Effector CD8-positive, alpha-beta T cell (primary cell): ENCODE measurements around the gene TIMM23.
"Not testable (repeated sequence)": the region's sequence is repeated elsewhere in the genome, so short reads cannot be mapped to it uniquely, and the experiment has no call there.

Experiments used
- DNase-seq: peaks from one replicate; lab custom pipeline; 2025; lab: John Stamatoyannopoulos, UW

The TIMM23 gene

DNA sequence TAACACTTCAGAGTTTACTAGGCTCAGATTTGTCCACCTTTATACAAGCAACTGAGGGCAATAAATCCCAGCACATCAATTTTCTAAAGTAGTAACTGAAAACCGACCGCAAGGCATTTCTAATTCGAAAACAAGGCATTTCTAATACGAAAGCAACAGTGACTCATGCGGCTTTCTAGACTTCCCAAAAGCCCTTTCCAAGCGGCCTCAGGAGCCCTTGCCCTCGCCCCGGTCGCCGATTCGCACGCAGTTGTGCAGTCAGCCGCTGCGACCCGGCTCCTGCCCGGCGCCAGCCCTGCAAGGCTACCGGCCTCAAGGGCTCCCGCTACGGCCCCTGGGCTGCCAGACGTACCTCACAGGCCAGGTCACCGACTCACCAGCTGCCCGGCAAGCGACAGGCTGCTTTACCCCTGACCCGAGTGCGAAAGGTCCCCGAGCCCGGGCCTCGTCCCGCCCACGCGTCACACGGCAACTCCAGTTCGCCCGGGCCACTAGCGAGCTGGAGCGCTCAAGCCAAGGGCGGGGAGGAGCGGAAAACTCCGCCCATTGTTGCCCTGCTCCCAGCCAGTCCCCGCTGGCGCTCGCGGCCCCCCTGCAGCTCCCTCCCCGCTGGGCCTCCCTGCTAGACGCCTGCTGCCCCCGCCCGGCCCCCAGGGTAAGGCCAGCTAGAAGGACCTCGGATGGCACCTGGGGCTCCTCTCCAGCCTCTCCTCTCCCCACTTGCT is 50.9 kb downstream of the TIMM23 start:
- peak; percentile 71 for DNase-seq

DNA sequence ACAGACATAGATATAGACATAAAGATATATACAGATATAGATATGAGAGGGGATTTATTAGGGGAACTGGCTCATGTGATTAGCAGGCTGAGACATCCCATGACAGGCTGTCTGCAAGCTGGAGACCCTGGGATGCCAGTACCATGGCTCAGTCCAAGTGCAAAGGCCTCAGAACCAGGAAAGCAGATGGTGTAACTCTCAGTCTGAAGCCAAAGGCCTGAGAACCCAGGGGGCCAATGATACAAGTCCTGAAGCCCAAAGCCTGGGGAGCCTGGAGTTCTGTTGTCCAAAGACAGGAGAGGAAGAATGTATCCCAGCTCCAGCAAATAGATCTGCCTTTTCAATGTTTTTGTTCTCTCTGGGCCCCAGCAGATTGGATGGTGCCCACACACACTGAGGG is 52.7 kb downstream of the TIMM23 start:
- no peak for DNase-seq

DNA sequence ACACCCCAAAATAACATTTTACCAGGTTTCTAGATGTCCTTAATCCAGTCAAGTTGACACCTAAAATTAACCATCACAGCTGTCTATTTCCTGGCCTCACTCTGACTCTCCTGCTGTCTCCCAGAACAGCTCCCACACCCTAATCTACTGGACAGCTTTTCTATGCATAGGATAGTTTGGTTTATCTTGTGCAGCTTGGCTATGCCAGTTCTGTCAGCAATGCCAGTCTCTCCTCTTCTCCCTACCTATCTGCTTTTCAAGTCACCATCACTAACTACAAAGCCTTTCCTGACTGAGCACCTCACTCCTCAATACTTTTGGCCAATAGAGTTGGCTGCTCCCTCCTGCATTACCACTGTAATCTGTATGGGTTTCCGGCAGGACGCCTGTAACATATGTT is 53.1 kb downstream of the TIMM23 start:
- DNase-seq: no peak

DNA sequence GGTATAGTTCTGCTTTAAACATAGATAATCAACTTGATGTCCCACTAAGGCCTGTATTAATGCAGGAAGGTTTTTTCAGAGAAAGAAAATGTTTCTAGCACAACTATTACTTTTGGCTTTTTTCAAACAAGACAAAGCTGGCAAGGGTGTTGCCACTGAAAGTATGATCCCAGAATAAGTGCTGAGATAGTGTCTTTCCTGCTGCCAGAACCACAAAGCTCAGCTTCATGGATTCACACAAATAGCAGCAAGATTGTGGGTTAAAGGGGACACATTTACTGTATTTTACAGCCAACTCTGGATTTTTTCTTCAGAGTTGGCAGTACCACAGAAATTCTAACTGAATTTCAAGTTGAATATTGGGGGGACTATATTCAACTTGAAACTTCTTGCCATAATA is 53.8 kb downstream of the TIMM23 start:
- no peak for DNase-seq

DNA sequence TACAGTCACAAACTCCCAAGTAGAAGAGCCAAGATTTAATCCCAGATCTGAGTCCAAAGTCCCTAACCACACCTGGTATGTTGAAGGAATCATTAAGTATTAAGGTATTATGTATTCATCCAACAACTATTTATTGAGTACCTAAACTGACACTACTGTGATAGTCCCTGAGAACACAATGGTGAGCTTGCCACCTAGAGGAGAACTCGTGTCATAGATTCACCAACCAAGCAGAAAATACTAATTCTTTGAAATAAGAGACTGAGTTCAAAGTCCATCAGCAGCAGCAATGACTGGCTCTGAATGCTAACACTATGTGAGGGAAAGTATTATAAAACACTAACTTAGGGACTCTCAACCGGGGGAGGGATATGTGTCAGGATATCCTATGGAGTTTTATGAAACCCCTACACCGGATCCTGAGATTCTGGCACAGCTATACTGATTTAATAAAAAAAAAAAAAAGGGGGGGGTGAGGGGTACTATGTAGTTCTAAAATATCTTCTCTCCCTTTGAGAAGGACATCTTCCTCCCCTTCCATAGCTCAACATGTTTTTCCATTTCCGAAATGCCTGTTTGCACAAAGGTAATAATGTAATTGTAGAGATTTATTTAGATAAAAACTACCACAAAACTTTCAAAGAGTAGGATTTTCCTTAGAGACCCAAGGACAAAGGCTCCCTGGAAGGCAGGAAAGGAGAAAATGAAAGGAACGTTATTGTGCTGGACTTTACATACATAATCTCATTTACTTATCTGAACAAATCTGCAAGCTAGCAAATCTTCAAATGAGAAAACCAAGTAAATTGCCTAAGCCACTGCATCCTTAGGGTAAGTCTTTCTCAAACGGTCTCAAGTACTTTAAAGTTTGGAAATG is 56.5 kb downstream of the TIMM23 start:
- DNase-seq: no peak

DNA sequence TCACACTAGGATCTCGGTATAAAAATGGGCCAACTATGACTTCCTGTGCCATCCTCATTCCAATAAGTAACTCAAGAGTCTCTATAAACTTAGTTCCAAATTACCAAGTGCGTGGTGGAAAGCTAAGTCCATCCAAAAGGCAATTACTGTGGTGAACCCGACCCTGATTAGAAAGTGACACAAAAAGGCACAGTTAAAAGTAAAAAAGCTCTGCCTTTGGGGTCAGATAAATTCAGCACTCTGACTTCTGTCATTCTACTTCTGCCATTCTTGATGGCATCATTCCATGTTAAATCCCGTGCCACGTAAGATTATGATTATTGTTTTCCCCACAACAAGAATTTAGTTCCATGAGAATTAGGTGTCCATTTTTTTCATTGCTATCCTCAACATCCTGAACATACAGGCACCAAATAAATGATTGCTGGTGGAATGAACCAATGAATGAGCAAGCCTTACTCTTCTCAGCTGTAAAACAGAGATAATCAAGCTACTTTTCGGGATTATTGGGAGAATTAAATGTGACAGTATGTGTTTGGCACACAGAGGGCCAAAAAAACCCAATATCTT is 57.3 kb downstream of the TIMM23 start:
- no peak for DNase-seq

DNA sequence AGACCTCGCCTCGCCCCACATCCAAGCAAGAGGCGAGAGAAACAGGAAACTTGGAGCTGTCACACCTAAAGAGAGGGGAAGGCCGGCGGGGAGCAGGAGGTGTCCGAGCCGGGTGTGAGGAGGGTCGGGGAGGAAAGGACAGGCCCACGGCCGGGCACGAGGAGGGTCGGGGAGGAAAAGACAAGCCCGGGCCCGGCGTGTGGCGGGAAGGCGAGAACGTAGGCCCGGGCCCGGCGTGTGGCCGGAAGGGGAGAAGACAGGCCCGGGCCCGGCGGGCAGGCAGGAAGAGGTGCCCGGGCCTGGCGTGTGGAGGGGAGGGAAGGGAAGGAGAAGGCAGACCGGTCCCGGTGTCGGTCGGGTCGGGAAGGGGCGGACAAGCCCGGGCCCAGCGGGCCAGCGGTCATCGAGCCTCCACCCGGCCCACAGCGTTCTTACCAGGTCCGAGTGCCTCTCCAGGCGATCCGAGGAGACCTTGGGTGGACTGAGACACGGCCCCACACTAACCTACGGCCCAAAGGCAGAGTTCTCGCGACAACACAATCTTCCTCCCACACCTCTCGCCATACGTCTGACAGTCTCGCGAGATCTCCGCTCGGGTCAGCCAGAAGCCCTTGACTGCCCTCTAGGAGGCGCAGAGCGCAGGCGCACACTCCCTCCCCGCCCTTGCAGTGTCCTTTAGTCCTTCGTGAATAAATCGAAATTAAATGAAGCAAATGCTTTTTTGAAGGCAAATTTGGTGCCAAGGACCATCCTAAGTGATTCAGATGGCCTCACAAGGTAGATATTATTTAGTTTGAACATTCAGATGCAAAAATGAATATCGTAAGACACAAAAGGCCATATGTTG is 58.0 kb downstream of the TIMM23 start, which contains the start of gene NCOA4:
NCOA4 (minus strand) TSS at position 533 of the 847 bp plus-strand sequence. CDS start 13,943 bp downstream, outside the sequence.
- DNase-seq: peak; percentile 94

DNA sequence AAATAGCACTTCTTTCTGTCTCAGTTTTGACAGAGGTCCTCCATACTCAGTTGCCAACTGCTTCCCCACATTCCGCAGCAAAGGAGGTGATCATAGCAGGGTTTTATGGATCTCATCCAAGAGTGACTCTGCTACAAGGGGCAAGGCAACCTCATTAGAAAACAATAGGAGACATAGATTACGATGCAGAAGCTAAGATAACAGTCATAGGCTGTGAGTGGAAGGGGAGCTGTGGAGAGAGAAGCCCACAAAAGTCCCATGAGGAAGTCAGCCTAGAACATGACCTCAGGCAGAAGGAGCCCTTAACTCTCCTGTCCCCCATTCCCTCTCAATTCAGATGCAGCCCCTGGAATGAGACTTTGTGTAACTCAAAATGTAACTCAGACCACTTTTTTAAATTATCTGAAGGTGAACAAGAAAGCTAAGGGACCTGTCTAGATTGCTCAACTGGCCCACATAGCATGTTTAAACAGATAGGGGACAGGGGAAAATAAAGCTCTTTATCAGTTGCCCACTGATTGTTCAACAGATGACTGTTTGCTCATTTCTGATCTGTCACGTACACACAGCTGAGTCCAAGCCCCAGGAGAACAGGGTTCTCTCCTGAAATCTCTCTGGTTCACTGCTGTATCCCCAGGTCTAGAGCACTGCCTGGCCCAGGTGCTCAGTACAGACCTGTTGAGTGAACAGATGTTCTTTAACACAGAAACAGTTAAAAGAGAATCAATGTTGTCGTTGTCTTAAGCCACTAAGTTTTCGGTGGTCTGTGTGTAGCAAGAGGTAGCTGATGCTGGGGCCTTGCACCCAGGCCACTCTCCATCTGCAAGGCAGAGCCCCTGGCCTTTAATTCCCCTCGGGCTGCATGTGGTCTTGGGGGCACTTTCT is 59.6 kb downstream of the TIMM23 start:
- no peak for DNase-seq

DNA sequence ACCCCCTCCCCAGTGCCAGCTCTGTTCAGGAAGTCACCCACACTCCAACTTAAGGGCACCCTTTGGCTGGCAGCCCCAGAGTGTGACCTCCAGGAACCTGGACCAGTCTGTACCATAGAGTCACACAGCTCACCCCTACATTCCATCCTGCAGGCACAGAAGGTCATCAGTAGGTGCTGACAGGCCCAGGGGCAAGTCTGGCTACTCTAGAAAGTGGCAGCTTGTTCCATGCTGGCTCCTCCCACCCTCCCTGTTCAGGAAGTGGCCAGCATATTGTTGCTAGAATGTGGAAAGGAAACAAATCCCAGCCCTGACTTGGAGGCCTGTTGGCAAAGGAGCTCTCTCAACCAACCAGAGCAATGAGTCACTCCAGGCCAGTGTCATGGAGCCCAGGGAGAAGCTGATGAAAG is 61.3 kb downstream of the TIMM23 start:
- no peak for DNase-seq

DNA sequence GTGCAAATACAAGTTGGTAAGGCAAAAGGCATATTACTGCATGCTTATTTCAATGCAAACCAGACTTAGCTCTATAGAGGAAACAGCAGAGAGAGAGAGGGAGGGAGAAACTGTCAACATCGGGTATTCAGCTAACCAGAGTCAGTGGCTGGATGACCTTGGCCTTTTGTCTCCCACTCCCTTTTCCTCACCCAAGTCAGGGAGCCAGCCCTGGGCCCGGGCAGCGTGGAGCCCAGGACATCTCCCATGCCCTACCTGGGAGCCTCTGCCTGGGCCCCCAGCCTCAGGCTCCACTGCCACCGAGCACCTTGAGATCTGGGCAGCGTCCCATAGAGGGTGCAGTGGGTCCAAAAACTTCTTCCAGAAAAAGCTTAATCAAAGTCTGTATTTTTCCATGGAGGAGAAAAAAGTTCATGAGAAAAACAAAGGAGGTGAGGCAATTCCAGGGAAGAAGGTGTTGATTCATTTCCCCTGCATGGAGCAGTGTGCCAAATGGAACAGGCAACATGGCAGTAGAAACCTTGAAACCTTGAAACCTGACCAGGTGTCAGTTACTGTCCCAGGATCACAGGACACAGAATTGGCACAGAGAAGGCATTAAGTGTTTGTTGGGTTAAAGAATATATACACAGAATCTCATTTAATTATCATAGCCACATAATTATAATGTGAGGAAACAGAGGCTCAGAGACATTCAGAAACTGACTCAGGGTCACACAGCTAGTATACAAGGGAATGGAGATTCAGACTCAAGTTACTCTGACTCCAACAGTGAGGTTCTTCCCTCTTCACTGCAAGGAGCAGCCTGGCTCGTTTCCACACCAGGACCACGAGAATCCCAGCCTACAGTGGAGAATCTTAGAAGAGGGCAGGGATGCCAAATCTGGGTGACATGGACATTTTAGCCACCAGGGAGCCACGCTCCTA is 63.9 kb downstream of the TIMM23 start:
- DNase-seq: no peak

DNA sequence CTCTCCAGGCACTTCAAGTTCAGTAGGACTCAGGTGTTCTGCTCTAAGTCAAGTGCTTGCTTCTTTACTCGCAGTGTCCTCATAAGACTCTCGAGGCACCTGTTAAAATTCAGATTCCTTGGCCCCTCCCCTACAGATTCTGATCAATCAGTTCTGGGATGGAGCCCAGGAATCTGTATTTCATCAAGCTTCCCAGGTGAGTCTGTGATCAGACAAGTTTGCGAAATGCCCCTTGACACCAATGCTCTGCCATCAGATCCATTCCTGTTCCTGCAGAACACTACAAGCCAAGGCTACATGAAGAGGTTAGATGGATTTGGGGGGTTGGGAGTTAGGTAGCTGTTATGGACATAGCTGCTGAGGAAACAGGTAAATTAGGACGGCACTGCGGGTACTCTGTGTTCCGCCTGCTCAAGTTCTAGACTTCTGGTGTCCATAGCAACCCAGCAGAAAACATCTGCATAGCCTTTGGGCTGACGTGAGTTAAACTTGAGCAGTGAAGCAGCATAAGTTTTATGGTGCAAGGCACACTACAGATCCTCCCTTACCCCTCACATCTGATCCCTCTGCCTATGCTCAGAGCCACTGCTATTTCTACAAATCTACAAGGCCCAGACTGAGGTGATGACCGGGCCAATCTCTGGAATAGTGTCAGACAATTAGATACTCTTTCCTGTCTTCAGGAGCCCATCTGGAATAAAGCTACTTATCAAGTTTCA is 65.0 kb downstream of the TIMM23 start:
- no peak for DNase-seq

DNA sequence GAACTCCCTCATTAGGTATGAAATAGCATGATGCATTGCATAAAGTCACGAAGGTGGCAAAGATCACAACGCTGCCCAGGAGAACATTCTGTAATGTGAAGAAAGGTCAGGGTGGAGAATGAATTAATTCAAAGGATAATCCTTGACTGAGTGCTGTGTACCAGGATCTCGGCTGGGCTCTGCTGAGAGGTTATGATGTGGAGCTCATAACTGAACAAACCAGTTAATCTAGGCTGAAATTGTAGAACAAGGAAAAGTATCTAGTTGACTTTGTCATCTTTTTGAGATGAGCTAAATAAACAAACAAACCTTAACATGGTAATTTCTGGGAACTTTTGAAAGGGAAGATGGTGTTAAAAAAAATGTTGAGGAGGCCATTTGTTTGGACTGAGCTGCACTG is 67.7 kb downstream of the TIMM23 start:
- DNase-seq: no peak

DNA sequence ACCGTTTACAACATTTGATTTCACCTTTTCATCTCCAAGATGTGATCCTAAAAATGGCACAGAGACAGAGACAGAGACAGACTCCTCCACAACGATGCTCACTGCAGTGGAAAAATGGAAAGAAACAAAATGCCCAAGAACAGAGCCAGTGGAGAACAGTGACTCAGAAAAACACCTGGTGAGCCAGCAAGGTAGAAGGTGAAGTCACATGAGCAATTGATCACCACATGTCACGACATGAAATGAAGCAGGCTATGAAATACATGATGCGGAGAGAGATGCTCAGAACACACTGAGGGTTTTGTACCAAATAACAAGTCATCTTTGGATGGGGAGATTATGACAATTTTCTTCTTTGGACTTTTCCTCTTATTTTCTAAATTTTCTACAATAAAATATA is 70.2 kb downstream of the TIMM23 start:
- no peak for DNase-seq

DNA sequence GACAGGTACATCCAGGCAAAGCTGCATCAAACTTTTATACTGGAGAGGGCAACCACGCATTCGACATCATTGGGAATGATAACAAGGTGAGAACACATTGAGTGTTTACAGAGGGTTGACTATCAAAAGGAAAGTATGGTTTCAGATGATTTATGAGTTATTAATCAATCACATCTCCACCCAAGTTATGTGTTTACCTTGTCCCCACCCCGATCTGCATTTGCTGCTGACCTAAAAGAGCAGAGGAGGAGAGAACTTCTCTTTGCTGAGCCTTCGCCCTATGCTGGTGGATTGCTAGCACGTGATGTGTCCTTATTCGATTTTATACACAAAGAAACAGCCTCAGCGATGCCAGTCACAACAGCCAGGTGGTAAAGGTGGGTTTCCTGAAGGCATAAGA is 74.0 kb downstream of the TIMM23 start, which contains the start of gene MSMB:
MSMB (minus strand) TSS at position 9 of the 400 bp plus-strand sequence. CDS start 32 bp downstream, outside the sequence.
- DNase-seq: no peak

DNA sequence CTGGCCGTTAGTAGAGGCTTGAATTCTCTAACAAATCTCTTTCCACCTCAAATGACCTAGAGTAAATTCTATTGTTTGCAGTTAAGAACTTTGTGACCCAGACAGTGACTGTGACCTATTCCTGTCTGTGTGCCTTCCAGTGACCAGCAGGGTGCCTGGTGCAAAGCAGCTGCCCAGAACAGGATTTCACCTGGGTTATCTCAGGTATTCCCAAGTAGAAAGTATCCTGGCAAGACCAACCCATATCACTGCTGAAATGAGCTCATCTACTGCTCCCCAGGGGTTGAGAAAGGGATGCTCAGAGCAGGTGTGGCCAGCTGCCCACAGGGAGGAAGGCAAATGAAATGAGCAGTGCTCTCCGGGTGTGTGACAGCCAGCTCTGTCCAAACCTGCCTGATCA is 75.9 kb downstream of the TIMM23 start:
- no peak for DNase-seq

DNA sequence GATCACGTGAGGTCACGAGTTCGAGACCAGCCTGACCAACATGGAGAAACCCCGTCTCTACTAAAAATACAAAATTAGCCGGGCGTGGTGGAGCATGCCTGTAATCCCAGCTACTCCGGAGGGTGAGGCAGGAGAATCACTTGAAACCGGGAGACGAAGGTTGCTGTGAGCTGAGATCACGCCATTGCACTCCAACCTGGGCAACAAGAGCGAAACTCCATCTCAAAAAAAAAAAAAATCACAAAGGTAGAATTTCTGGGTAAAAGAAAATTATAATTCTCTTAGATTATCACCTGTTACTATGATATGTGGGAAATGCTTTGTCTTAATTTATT is 77.2 kb downstream of the TIMM23 start:
- not testable (repeated sequence) for DNase-seq

DNA sequence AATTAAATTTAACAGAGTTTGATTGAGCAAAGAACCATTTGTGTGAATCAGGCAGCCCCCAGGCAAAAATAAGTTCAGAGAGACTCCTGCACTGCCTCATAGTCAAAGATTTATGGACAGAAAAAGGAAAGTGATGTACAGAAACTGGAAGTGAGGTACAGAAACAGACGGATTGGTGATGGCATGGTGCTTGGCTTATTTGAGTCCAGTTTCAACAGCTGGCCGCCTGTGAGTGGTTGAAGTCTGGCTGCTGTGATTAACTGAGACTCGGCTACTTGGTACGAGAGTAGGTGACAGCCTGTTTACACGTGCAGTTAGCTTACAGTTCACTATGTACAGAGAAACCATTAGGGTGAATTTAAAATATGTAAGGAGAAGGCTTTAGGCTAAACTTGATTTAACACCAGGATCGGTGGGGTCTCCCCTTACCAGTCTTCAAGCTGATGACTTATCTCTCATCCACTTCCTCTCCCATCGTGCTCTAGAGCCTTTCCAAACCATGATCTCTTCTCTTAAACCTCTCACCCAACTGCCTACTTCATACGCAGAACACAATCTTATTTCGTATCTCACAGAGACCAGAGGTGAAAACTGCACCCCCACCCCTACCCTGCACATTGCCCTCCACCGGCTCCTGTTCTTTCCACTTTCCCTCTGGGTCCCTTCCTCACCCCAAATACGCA is 78.8 kb downstream of the TIMM23 start:
- no peak for DNase-seq

DNA sequence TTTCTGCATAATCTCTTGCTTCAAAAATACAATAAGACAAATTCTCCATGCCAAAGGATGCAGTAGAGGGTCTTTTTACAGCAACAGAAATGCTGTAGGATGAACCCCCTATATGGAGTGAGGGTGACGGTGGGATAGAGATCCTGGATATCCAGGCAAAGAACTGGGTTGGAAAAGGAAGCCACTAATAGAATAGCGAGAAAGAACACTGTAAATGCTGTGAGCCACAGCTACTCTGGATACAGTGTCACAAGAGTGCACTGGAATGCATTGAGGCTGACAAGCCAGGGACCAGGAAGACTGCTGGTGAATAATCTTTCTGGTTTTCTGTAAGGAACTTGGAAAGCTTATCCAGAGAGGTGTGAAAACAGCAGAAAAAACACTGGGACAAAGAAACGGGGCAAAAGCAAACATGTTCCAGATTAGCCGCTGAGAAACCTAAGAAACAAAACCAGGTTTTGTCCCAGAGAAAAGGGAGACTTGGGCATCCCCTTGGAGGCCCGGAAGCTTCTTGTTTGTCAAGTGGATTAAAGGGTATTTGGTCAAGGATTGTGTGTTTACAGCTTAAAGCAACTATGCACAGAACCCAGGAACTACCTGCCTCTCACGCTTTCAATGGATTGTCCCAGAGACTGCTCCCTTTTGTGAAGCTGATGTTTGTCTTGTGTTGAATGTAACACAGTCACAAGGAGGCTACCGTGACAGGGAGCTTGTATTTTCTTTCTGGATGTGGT is 79.9 kb downstream of the TIMM23 start:
- DNase-seq: no peak
